GM18873 (cell line): ENCODE results near the gene EXOC6B.

Experiments used
- ATAC-seq: cut with Tn5 transposase; IDR thresholded peaks from one replicate; pipeline ENCODE4 v1.9.1; 2021; ENCODE audit warnings: mild to moderate bottlenecking, moderate library complexity, moderate number of reproducible peaks; ENCODE audit not compliant: unreplicated experiment, low FRiP score

EXOC6B gene

GRCh38 chr2:72156872-72157271, 669.0 kb downstream of the EXOC6B start:
- ATAC-seq, result no peak

- ATAC-seq, result no peak
These were observed 670.1 kb downstream of the EXOC6B start for GRCh38 chr2:72155737-72156136.

GRCh38 chr2:72155151-72155550, 670.7 kb downstream of the EXOC6B start:
- ATAC-seq, result no peak

- ATAC-seq, result no peak
These were observed 671.4 kb downstream of the EXOC6B start for GRCh38 chr2:72154386-72154975.

- no peak for ATAC-seq
These were observed 671.9 kb downstream of the EXOC6B start for GRCh38 chr2:72153924-72154323.

- ATAC-seq, result no peak
These were observed 672.6 kb downstream of the EXOC6B start for GRCh38 chr2:72153026-72153791.

GRCh38 chr2:72150861-72151356, 674.9 kb downstream of the EXOC6B start:
- no peak for ATAC-seq

- peak; percentile 76 for ATAC-seq
These were observed 675.5 kb downstream of the EXOC6B start for GRCh38 chr2:72150157-72150860.

GRCh38 chr2:72149556-72150156, 676.2 kb downstream of the EXOC6B start:
- ATAC-seq, result no peak

GRCh38 chr2:72148837-72149555, 676.8 kb downstream of the EXOC6B start:
- no peak for ATAC-seq

GRCh38 chr2:72148003-72148836, 677.6 kb downstream of the EXOC6B start:
- ATAC-seq, result no peak

GRCh38 chr2:72147303-72147971, 678.4 kb downstream of the EXOC6B start, which contains the start of gene CYP26B1:
Gene CYP26B1, minus strand, starts transcription at chr2:72147862. Its CDS starts 28 bp downstream, at chr2:72147834.
- ATAC-seq, result no peak

GRCh38 chr2:72146347-72147302, 679.2 kb downstream of the EXOC6B start:
- no peak for ATAC-seq

GRCh38 chr2:72145658-72146329, 680.0 kb downstream of the EXOC6B start:
- no peak for ATAC-seq

- ATAC-seq, result no peak
These were observed 680.6 kb downstream of the EXOC6B start for GRCh38 chr2:72145289-72145657.

GRCh38 chr2:72144632-72145288, 681.1 kb downstream of the EXOC6B start:
- no peak for ATAC-seq

GRCh38 chr2:72144274-72144631, 681.6 kb downstream of the EXOC6B start:
- ATAC-seq, result no peak
